HK-2 (cell line): ENCODE measurements around the gene OXLD1.

Experiments used
- DNase-seq: peaks from one replicate; pipeline ENCODE4 v3.0.0-alpha.2; 2018; ENCODE audit not compliant: unreplicated experiment

OXLD1 gene

DNA sequence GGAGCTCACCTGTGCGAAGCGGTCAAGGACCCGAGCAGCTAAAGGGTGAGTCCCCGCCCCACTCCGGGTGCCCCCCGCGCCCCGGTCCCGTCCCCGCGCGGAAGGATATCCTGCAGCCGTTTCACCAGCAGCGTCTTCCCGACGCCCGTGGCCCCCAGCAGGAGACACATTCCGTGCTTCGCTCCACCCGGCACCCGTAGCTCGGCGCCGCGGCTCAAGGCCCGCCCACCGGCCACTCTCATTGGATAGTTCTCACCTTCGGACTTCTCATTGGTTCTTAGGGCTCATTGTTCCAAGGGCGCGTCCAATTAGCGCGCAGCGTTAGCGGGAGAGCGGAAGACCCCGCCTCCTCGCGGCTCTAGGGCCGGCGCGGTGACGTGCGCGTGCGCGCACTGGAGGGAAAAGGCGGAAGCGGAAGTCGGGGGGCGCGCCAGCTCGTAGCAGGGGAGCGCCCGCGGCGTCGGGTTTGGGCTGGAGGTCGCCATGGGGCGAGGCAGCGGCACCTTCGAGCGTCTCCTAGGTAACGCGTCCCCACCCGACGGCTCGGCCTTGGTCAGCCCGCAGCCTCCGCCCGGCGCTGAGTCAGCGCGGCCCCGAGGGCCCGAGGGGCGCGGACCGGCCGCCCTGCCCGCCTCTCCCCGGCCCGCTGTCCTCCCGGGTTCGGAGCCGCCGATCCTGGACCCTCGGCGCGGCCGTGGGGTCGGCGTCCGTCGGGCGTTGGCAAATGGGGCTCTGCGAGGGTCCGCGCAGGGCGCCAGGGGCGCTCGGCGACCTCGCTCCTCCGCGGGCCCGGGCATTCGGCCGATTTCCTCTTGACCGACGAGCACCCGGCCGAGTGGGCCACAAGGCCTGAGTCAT lies 17.4 kb upstream of the OXLD1 start, which contains the start of the genes ARL16 and HGS:
Gene ARL16 (minus strand): TSS at position 214 of the 858 bp plus-strand sequence. CDS start 44 bp downstream, at position 170.
Gene HGS (plus strand): TSS at position 428 of the 858 bp plus-strand sequence. CDS start 56 bp downstream, at position 484.
- DNase-seq, result peak; percentile 99

DNA sequence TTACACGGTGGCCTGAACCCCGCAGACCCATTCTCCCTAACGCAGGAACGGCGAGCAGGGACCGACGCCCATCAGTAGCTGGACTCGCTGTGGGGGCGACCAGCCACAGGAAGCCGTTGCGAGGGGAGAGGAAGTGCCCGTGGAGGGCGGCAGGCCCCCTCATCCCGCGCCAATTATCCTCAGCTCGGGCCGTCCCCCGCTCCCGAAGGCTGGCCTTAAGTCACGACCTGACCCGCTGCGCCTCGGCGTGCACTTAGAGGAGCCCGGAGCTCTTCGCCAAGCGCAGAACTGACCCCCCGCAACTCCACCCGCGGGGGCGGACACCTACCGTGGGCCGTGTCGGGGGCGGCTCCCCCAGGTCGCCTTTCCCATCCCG lies 16.8 kb upstream of the OXLD1 start:
- DNase-seq, result no peak

DNA sequence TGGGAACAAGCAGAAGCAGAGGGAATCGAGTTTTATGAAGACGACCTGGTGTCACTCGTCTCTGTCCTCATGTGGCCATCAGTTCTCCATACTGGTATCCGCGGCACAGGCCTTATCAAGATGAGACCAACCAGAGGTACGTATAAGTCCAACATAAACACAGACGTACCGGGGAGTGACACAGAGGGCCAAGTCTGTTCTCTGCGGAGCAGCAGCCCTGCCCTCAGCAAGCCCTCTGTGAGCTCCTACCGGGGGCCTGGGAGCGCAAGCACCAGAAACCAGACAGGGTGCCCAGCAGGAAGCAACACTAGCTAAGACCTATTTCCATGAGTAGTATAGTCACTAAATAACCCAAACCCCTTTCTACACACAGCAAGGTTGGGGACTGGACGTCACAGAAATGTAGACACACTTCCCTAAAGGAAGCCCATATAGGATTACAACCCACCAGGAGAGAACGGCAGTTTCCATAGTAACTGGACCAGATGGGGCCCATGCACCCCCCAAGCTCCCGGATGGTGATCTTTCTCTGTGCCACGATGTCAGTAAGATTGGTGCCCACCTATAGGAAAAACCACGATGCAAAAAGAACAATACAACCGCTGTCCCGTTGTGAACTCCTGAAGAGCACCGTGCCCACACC lies 16.3 kb upstream of the OXLD1 start:
- no peak for DNase-seq

DNA sequence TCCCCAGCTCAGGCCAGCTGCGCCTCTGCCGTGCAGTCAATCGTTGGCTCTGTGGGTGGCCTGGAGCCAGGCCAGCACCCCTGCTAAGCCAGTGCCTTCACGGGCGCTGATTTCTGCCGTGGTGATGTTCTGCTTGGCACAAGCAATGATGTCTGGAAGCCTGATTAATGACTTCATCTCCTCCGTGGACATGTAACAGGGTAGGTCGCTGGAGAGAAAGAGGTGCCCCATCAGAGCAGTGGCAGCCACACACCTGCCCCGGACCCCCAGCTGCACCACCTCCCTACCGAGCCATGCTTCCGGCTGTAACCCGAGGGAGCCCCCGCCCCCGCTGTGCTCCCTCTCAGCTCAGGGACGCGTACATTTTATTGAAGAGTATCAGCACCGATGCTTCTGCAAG lies 15.3 kb upstream of the OXLD1 start:
- DNase-seq, result no peak

GRCh38 chr17:81680150-81680549 lies 13.7 kb upstream of the OXLD1 start:
- DNase-seq, result no peak

DNA sequence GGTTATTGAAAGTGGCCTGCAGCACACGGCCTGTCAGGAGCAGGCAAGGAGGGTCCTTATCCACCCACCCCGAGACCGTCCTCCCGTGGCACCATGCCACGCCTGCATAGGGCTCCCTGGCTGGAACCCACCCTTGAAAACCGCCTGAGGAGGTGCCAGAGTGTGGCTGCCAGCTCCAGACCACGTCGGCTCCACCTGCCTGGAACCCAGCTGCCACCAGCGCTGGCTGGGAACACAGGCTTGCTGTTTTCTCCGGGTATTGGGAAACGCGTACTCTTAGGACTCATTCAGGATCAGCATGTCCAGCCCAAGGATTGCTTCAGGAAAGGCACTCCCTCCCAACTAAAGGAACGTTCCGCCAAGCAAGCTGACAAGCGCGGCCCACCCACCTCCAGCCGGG lies 10.5 kb upstream of the OXLD1 start:
- no peak for DNase-seq

DNA sequence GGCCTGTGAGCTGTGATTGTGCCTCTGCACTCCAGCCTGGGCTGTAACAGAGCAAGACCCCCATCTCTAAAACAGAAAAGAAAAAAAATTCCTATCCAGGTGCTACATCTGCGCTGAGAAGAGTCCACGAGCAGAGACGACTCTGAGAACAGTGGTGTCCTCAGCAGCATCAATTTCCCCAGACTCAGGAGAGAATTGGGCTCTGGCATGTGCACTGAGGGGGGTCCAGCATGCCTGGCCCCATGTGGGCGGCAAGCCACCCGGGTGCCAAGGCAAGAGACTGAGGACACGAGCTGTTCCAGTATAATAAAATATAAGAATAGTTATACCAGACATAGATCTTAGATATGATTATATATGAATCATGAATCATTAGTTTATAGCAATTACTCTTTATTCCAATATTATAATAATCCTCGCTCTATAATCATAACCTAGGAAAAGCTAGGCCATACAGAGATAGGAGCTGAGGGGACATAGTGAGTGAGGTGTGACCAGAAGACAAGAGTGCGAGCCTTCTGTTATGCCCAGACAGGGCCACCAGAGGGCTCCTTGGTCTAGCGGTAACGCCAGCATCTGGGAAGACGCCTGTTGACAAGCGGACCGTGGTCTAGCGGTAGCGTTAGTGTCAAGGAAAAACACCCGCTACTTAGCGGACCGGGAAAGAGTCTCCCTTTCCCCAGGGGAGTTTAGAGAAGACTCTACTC lies 9.3 kb upstream of the OXLD1 start:
- peak; percentile 35 for DNase-seq

GRCh38 chr17:81673561-81674258 lies 7.3 kb upstream of the OXLD1 start:
- DNase-seq, result no peak

- no peak for DNase-seq
Measured at GRCh38 chr17:81672954-81673353, 6.5 kb upstream of the OXLD1 start.

GRCh38 chr17:81672504-81672903 lies 6.1 kb upstream of the OXLD1 start:
- no peak for DNase-seq

DNA sequence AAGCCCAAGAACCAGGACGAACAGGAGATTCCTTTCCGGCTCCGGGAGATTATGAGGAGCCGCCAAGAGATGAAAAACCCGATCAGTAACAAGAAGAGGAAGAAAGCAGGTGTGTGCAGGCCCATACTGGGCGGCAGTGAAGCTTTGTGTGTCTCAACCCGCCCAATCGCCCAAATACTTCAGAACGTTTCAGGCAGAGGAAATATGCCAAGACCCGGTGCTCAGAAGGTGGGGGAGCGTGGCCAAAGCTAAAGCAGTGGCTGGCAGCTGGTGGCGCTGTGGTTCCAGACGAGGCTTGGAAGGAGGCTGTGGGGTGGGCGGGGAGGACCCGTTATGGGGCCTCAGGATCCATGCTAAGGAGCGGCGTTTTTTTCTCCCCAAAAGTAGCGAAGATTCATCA lies 1.3 kb upstream of the OXLD1 start:
- no peak for DNase-seq

GRCh38 chr17:81666092-81666341 lies 388 bp downstream of the OXLD1 start:
- no peak for DNase-seq

DNA sequence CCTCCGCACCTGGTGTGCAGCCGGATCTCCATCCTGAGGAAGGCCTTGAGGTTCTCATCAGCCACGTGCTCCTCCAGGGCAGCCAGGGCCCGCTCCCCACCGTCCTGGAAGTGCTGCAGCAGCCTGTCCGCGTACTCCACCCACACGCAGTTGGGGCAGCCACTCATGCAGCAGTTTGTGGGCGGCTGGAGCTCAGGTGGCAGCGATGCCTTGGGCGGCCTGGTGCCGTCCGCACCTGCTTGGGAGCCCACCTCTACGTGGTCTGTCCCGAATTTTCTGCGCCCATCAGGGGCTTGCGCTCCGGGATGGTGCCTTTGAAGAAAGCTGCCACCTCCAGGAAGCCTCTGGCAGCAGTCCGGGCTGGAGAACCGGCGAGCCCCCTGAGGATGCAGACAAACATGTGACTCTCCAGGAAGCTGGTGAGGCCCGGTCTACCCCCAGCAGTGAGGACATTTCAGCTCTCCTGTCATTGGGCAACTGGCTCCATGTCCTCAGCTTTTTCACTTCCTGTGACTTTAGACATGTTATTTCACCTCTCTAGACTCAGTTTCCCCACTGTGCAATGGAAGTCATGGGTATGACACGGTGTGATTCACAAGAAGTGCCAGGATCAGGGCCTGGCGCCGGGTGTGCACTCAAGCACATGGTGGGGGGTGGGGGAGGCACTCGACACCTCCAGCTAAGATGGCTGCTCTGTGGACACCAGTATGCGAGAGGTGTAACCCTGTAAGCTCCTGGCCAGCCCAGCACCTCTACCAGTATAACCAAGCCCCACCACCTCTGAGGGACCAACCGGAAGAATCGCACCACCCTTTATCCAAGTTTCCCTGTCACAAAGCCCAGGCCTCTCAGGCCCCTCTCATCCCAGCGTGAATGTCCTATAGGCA lies 957 bp downstream of the OXLD1 start:
- peak; percentile 77 for DNase-seq

DNA sequence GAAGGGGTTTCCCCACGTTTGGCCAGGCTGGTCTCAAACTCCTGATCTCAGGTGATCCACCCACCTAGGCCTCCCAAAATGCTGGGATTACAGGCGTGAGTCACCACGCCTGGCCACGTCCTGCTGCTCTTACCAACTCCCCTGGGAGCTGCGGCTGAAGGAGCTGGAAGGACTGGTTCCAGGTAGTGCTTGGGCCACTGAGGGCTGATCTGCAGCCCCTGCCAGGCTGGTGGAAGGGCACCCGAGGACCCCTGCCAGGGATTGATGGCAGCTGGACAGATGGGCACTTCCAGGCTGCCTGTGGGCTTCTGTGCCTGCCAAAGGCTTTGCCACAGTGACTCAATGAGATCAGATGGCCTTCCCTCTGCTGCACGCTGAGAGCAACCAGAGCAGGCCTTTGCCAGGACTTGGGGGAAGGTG lies 2.3 kb downstream of the OXLD1 start:
- no peak for DNase-seq

DNA sequence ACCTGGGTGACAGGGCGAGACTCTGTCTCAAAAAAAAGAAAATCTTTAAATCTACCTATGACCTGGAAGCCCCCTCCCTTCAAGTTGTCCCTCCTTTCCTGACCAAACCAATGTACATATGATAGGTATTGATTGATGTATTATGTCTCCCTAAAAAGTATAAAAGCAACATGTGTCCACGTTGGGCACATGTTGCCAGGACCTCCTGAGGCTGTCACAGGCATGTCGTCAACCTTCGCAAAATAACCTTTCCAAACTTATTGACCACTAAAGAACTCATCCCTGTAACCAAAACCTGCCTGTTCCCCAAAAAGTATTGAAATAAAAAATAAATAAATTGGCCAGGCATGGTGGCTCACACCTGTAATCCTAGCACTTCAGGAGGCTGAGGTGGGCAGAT lies 4.4 kb downstream of the OXLD1 start:
- DNase-seq, result no peak

GRCh38 chr17:81660441-81660840 lies 6.0 kb downstream of the OXLD1 start:
- DNase-seq, result no peak

- DNase-seq, result no peak
Measured at GRCh38 chr17:81659038-81659437, 7.4 kb downstream of the OXLD1 start.

GRCh38 chr17:81656835-81657234 lies 9.6 kb downstream of the OXLD1 start:
- DNase-seq, result no peak

- DNase-seq, result no peak
Measured at GRCh38 chr17:81656118-81656743, 10.2 kb downstream of the OXLD1 start, which contains the start of gene PDE6G. TSS of gene PDE6G (minus strand) at chr17:81656542. CDS start at chr17:81653305, 3,237 bp downstream.

GRCh38 chr17:81655378-81656117 lies 10.9 kb downstream of the OXLD1 start:
- no peak for DNase-seq
